ENCODE results near the gene CPM.

DNA sequence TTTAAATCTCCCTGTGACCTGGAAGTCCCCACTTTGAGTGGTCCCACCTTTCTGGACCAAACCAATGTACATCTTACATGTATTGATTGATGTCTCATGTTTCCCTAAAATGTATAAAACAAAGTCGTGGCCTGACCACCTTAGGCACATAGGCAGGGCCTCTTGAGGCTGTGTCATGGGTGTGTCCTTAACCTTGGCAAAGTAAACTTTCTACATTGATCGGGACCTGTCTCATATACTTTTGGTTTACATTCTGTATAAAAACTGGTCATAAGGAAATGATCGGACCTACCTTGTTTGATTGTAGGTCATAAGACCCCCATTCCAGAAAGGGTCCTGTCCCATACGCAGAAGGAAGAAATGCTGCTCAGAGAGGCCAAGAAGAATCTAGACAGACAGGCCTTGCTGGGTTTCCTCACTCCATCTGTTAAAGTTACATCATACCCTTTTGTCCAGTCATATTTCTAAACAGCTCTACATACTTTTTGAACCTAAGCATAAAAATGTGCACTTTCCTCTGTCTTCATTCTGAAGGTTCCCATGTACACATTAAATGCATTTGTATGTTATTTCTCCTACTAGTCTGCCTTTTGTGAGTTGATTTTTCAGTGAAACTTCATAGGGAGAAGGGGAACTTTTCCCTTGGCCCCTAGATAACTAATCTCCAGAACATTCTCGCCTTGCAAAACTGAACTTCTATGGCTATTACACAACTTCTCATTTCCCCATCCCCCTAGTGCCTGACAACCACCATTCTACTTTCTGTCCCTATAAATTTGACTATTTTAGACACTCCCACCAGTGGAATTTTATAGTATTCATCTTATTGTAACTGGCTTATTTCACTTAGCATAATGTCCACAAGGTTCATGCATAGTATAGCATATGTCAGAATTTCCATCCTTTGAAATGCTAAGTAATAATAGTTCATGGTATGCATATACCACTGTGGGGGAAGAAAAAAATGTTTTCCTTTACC is 30.2 kb upstream of the CPM start:
- TF ChIP-seq, protein P1, sequence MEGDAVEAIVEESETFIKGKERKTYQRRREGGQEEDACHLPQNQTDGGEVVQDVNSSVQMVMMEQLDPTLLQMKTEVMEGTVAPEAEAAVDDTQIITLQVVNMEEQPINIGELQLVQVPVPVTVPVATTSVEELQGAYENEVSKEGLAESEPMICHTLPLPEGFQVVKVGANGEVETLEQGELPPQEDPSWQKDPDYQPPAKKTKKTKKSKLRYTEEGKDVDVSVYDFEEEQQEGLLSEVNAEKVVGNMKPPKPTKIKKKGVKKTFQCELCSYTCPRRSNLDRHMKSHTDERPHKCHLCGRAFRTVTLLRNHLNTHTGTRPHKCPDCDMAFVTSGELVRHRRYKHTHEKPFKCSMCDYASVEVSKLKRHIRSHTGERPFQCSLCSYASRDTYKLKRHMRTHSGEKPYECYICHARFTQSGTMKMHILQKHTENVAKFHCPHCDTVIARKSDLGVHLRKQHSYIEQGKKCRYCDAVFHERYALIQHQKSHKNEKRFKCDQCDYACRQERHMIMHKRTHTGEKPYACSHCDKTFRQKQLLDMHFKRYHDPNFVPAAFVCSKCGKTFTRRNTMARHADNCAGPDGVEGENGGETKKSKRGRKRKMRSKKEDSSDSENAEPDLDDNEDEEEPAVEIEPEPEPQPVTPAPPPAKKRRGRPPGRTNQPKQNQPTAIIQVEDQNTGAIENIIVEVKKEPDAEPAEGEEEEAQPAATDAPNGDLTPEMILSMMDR (IDR thresholded peaks at IDR 0.05) = no peak
- TF ChIP-seq EP300 (IDR thresholded peaks at IDR 0.05) = no peak
- TF ChIP-seq POLR2AphosphoS5 (IDR thresholded peaks at IDR 0.05) = no peak
